Suprapubic skin (tissue), 4 donors: Measurements from ENCODE around the gene HCN2. TPM values are rescaled to one million over a fixed set of nuclear protein-coding genes. Genes with fewer than 3 reads are reported as not detected.

ENCODE experiments used
- DNase-seq, 2 donors: peaks; one replicate each; pipeline ENCODE4 v3.0.0-alpha.2; 2019; ENCODE audit warnings: low spot score in 2 of 2
- H3K27ac ChIP-seq: fragments of 200-600 bp; sonication (generic); one replicate; pipeline ENCODE4 v1.5.1; 2019
- H3K27me3 ChIP-seq: fragments of 200-600 bp; sonication (generic); one replicate; pipeline ENCODE4 v1.5.1; 2019
- H3K36me3 ChIP-seq: fragments of 200-600 bp; sonication (generic); one replicate; pipeline ENCODE4 v1.5.1; 2019
- H3K4me1 ChIP-seq: fragments of 200-600 bp; sonication (generic); one replicate; pipeline ENCODE4 v1.5.1; 2019
- H3K4me3 ChIP-seq: fragments of 200-600 bp; sonication (generic); one replicate; pipeline ENCODE4 v1.5.1; 2019; ENCODE audit warnings: mild to moderate bottlenecking
- H3K9me3 ChIP-seq: fragments of 200-600 bp; sonication (generic); one replicate; pipeline ENCODE4 v1.5.1; 2019
- CTCF ChIP-seq, 2 donors: fragments of 200-600 bp in 1 of 2; fragments of 450-650 bp in 1 of 2; sonication (generic) in 1 of 2; IDR thresholded peaks; one replicate each; pipeline ENCODE4 v1.5.1; 2016 to 2019; ENCODE audit warnings: antibody characterized with exemption in 2 of 2, mild to moderate bottlenecking in 1 of 2, moderate library complexity in 1 of 2
- EP300 ChIP-seq: sonication (generic); formaldehyde crosslinking; IDR thresholded peaks from one replicate; pipeline ENCODE4 v1.6.1; 2017; ENCODE audit warnings: antibody characterized with exemption
- POLR2A ChIP-seq, 2 donors: fragments of 450-650 bp; IDR thresholded peaks; one replicate each; pipeline ENCODE4 v1.6.1; 2017; ENCODE audit warnings: antibody characterized with exemption in 2 of 2, mild to moderate bottlenecking in 2 of 2, moderate library complexity in 2 of 2
- POLR2AphosphoS5 ChIP-seq, 3 donors: sonication (generic); formaldehyde crosslinking; IDR thresholded peaks; one replicate each; pipeline ENCODE4 v1.6.1; 2017; ENCODE audit warnings: antibody characterized with exemption in 3 of 3
- WGBS: methylation state at CpG from one replicate; pipeline ENCODE4 v1.1.5; 2018; 5-methylcytosine and 5-hydroxymethylcytosine counted together
- total RNA-seq, 4 donors: library from RNA; depleted of rRNA; stranded (reverse); fragments of >200 nt; gene quantifications; one replicate each; pipeline ENCODE4 v1.1.0, GENCODE V29; 2016

Gene HCN2
- total RNA-seq, 4 donors from 2014 or later, result 0.11 to 1.7 (median 0.81) TPM

GRCh38 chr19:593505-593904, 3.8 kb downstream of the HCN2 start:
- 51% methylated on average over 9 of the region's 9 CpGs for WGBS
- no peak for DNase-seq
- Histone ChIP-seq H3K4me3 (no peak overlapping the region), H3K27me3 (peaks cover 64% of the 10 kb centered on the region), H3K36me3 (no peaks in the 10 kb centered on the region), H3K9me3 (no peaks in the 10 kb centered on the region), H3K27ac (no peak overlapping the region), H3K4me1 (peaks cover 25% of the 10 kb centered on the region)
- TF ChIP-seq POLR2AphosphoS5 (IDR thresholded peaks at IDR 0.05), result no peak
- no peak for TF ChIP-seq EP300
- TF ChIP-seq CTCF (IDR thresholded peaks at IDR 0.05), result no peak

- H3K9me3 ChIP-seq, result no peaks in the 10 kb centered on the region
- DNase-seq, result no peak
- peaks cover 56% of the 10 kb centered on the region for H3K27me3 ChIP-seq
- WGBS, result 72% methylated on average over 20 of the region's 24 CpGs
- no peak overlapping the region for H3K4me3 ChIP-seq
- no peak for TF ChIP-seq EP300
- TF ChIP-seq POLR2AphosphoS5 (IDR thresholded peaks at IDR 0.05), result no peak
- no peak for TF ChIP-seq CTCF (IDR thresholded peaks at IDR 0.05)
- no peak for TF ChIP-seq POLR2A (IDR thresholded peaks at IDR 0.05)
- H3K36me3 ChIP-seq, result no peaks in the 10 kb centered on the region
- peaks cover 16% of the 10 kb centered on the region for H3K4me1 ChIP-seq
- H3K27ac ChIP-seq, result no peak overlapping the region
Observed at GRCh38 chr19:594265-594870, 4.7 kb downstream of the HCN2 start.

- DNase-seq, result no peak
- Histone ChIP-seq H3K36me3 (no peaks in the 10 kb centered on the region), H3K4me3 (no peak overlapping the region), H3K27ac (no peak overlapping the region), H3K4me1 (peaks cover 10% of the 10 kb centered on the region), H3K27me3 (peaks cover 48% of the 10 kb centered on the region), H3K9me3 (no peaks in the 10 kb centered on the region)
- WGBS, result 70% methylated on average over 26 of the region's 42 CpGs
- TF ChIP-seq POLR2AphosphoS5 (IDR thresholded peaks at IDR 0.05) (no peak), CTCF (IDR thresholded peaks at IDR 0.05) (no peak), POLR2A (IDR thresholded peaks at IDR 0.05) (no peak), EP300 (no peak)
Observed at GRCh38 chr19:595326-596262, 5.9 kb downstream of the HCN2 start.

- Histone ChIP-seq H3K27me3 (peaks cover 42% of the 10 kb centered on the region), H3K4me1 (peaks cover 4% of the 10 kb centered on the region), H3K27ac (no peak overlapping the region), H3K36me3 (no peaks in the 10 kb centered on the region), H3K9me3 (no peaks in the 10 kb centered on the region), H3K4me3 (no peak overlapping the region)
- no peak for TF ChIP-seq POLR2AphosphoS5 (IDR thresholded peaks at IDR 0.05)
- WGBS, result no CpG with 5 or more reads among the region's 16 CpGs
- DNase-seq, result no peak
Observed at GRCh38 chr19:596263-596655, 6.6 kb downstream of the HCN2 start.

GRCh38 chr19:597406-598315, 8.0 kb downstream of the HCN2 start:
- Histone ChIP-seq H3K27me3 (peaks cover 28% of the 10 kb centered on the region), H3K36me3 (no peaks in the 10 kb centered on the region)

More at GRCh38 chr19:597406-598315, 8.0 kb downstream of the HCN2 start:
- no peaks in the 10 kb centered on the region for H3K4me1 ChIP-seq
- no peaks in the 10 kb centered on the region for H3K9me3 ChIP-seq
- DNase-seq, result no peak
- TF ChIP-seq POLR2AphosphoS5 (IDR thresholded peaks at IDR 0.05), result no peak
- TF ChIP-seq POLR2A (IDR thresholded peaks at IDR 0.05), result no peak
- no peak for TF ChIP-seq EP300
- TF ChIP-seq CTCF (IDR thresholded peaks at IDR 0.05), result no peak
- WGBS, result 82% methylated on average over 18 of the region's 18 CpGs
- H3K27ac ChIP-seq, result no peak overlapping the region
- H3K4me3 ChIP-seq, result no peak overlapping the region
